Testis (tissue), 2 donors: ENCODE measurements around the gene POLR3E.

ENCODE experiments used
- POLR2A ChIP-seq: fragments of 450-650 bp; IDR thresholded peaks from one replicate; pipeline ENCODE4 v1.6.1; 2017; ENCODE audit warnings: antibody characterized with exemption, mild to moderate bottlenecking, moderate library complexity
- TF ChIP-seq, protein P1 (sequence below), 3 experiments: fragments of 450-650 bp in 2 of 3; fragments of 200-600 bp in 1 of 3; sonication (generic) in 1 of 3; IDR thresholded peaks; one replicate each; pipeline ENCODE4 v1.5.1; 2016 to 2019; ENCODE audit warnings: antibody characterized with exemption in 3 of 3, mild to moderate bottlenecking in 2 of 3, moderate library complexity in 1 of 3

DNA sequence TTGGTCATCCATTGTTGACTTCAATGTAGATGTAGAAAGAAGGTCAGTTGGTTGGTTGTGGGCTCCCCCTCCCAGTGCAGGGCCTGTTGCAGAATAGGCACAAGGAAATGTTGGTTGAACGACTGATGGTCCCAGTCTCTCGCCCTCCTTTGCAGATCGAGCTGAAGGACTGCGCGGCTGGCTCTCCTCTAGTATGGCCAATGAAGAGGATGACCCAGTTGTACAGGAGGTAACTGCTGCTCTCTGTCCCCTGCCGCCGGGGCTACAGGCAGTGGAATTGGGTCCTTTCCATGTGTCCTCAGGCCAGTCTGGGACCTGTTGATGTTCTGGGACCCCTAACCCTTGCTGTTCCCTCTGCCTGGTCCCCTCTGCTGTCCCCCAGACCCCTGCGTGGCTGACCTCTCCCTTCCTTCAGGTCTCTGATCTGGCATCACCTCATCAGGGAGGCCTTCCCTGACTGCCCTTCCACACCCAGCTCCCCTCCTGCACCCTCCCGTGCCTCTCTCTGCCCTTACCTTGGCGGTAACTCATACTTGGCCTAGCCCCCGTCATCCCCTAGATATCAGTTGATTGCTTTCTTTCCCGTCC, 5.7 kb downstream of the POLR3E start:
- TF ChIP-seq, protein P1, sequence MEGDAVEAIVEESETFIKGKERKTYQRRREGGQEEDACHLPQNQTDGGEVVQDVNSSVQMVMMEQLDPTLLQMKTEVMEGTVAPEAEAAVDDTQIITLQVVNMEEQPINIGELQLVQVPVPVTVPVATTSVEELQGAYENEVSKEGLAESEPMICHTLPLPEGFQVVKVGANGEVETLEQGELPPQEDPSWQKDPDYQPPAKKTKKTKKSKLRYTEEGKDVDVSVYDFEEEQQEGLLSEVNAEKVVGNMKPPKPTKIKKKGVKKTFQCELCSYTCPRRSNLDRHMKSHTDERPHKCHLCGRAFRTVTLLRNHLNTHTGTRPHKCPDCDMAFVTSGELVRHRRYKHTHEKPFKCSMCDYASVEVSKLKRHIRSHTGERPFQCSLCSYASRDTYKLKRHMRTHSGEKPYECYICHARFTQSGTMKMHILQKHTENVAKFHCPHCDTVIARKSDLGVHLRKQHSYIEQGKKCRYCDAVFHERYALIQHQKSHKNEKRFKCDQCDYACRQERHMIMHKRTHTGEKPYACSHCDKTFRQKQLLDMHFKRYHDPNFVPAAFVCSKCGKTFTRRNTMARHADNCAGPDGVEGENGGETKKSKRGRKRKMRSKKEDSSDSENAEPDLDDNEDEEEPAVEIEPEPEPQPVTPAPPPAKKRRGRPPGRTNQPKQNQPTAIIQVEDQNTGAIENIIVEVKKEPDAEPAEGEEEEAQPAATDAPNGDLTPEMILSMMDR (IDR thresholded peaks at IDR 0.05) = no peak
- TF ChIP-seq POLR2A = no peak
